ENCODE measurements around the gene RAP2A. TPM values are rescaled to one million over a fixed set of nuclear protein-coding genes. Genes with fewer than 3 reads are reported as not detected.

Gene RAP2A
- 31.3 TPM for polyA plus RNA-seq (2013, experiment 1 of 4)
- polyA plus RNA-seq (2013, experiment 2 of 4), result 27.3 TPM
- 23.7 TPM for polyA plus RNA-seq (2013, experiment 3 of 4)
- 24.5 TPM for polyA plus RNA-seq (2013, experiment 4 of 4)

DNA sequence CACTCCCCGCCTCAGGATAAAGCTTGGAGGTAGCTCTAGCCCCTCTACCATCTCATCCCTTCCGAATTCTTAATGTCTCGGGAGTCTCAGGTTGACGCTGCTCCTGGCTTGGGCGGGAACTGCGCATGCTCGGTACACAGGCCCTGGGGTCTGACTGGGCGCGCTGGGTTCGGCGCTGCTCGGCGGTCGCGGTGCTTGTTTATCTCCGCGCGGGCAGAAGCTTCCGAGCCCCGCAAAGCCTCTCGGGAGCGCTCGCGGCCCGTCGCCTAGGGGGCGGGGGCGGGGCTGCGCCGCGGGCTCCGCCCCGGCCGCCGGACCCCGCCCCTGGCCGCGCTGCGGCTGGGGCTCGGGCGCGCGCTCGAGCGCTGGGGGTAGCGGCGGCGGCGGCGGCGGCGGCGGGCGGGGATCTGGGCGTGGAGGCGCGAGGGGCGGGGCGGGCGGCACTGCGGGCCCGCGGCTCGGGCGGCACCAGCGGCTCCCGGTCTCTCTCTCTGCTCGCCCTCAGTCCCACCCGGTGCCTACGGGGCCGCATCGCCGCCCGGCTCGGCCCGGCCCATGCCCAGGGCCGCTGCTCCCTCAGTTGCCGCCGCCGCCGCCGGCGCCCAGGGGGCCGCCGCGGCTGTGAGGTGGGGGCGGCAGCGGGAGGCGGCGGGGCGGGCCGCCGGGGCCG lies at the start of gene RAP2A:
RAP2A (plus strand) TSS at position 443 of the 670 bp plus-strand sequence. CDS start 302 bp downstream, outside the sequence.
- Histone ChIP-seq H3K4me3 (ENCODE audit: insufficient read depth, low read depth, low read length) (peak within 1 kb of the TSS; percentile 73), H3K4me1 (ENCODE audit: control insufficient read depth, insufficient read depth, low read length) (no peaks in the 10 kb centered on the region), H3K36me3 (ENCODE audit: control insufficient read depth, insufficient read depth, low read length) (no peaks in the 10 kb centered on the region), H3K27ac (ENCODE audit: insufficient read depth, low read depth, low read length, poor library complexity, severe bottlenecking) (peak within 1 kb of the TSS; percentile 98), H3K9me3 (ENCODE audit: control insufficient read depth, low read length) (no peaks in the 10 kb centered on the region), H3K27me3 (ENCODE audit: control insufficient read depth, insufficient read depth, low read length, poor library complexity, severe bottlenecking) (no peaks in the 10 kb centered on the region)
- WGBS, 2 experiments, result 0% methylated on average over 94 of the region's 94 CpGs

GRCh38 chr13:97384371-97384770 lies 49.6 kb upstream of the RAP2A start:
- 83% methylated on average over 2 of the region's 2 CpGs; no CpG with 5 or more reads in 1 of the 2 experiments for WGBS, 2 experiments
- Histone ChIP-seq H3K27ac (ENCODE audit: insufficient read depth, low read depth, low read length, poor library complexity, severe bottlenecking) (no peak overlapping the region), H3K4me1 (ENCODE audit: control insufficient read depth, insufficient read depth, low read length) (no peaks in the 10 kb centered on the region), H3K27me3 (ENCODE audit: control insufficient read depth, insufficient read depth, low read length, poor library complexity, severe bottlenecking) (no peaks in the 10 kb centered on the region), H3K9me3 (ENCODE audit: control insufficient read depth, low read length) (no peaks in the 10 kb centered on the region), H3K36me3 (ENCODE audit: control insufficient read depth, insufficient read depth, low read length) (no peaks in the 10 kb centered on the region), H3K4me3 (ENCODE audit: insufficient read depth, low read depth, low read length) (no peak overlapping the region)

DNA sequence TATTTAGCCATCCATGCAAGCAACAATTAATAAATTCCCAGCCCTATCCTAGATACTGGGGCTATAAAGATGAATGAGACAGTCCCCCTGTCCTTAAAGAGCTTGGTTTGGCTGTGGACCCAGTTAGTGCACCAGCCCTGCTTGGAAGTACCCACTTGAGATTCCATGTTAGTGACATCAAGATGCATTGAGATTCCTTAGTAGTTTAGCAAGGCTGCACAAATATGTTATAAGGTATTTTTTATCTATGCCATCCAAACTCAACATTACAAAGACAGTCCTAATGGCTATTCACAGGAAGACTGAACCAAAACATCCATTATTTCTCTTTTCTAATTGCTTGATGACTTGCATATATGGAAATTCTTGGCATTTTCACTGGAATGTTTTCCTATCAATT lies 48.8 kb upstream of the RAP2A start:
- Histone ChIP-seq H3K27ac (ENCODE audit: insufficient read depth, low read depth, low read length, poor library complexity, severe bottlenecking) (no peak overlapping the region), H3K4me1 (ENCODE audit: control insufficient read depth, insufficient read depth, low read length) (no peaks in the 10 kb centered on the region), H3K9me3 (ENCODE audit: control insufficient read depth, low read length) (no peaks in the 10 kb centered on the region), H3K4me3 (ENCODE audit: insufficient read depth, low read depth, low read length) (no peak overlapping the region), H3K36me3 (ENCODE audit: control insufficient read depth, insufficient read depth, low read length) (no peaks in the 10 kb centered on the region), H3K27me3 (ENCODE audit: control insufficient read depth, insufficient read depth, low read length, poor library complexity, severe bottlenecking) (no peaks in the 10 kb centered on the region)

DNA sequence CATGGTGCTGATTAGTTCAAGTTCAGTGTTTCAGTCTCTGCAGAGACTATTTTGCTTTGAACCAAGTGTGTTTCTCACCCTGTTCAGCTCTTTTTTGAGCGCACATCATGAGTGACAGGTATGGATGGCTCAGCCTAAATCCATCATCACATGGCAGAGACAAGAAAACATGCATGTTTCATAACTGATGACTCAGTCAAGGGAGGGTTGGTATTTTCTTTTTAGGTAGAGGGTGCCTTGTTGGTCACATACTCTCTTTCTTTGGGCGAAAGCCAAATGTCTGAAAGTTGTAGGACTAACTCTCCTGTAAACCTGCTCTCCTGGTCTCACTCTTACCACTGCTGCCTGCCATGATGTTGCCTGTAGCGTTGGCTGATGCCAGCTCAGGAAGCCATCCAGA lies 48.1 kb upstream of the RAP2A start:
- Histone ChIP-seq H3K4me1 (ENCODE audit: control insufficient read depth, insufficient read depth, low read length) (no peaks in the 10 kb centered on the region), H3K4me3 (ENCODE audit: insufficient read depth, low read depth, low read length) (no peak overlapping the region), H3K9me3 (ENCODE audit: control insufficient read depth, low read length) (no peaks in the 10 kb centered on the region), H3K36me3 (ENCODE audit: control insufficient read depth, insufficient read depth, low read length) (no peaks in the 10 kb centered on the region), H3K27ac (ENCODE audit: insufficient read depth, low read depth, low read length, poor library complexity, severe bottlenecking) (no peak overlapping the region), H3K27me3 (ENCODE audit: control insufficient read depth, insufficient read depth, low read length, poor library complexity, severe bottlenecking) (no peaks in the 10 kb centered on the region)
- WGBS, 2 experiments, result 85 to 96% methylated on average over 3 of the region's 3 CpGs

GRCh38 chr13:97386801-97387484 lies 47.0 kb upstream of the RAP2A start:
- WGBS, 2 experiments, result 94 to 96% methylated on average over 4 of the region's 4 CpGs
- Histone ChIP-seq H3K4me1 (ENCODE audit: control insufficient read depth, insufficient read depth, low read length) (no peaks in the 10 kb centered on the region), H3K9me3 (ENCODE audit: control insufficient read depth, low read length) (no peaks in the 10 kb centered on the region), H3K4me3 (ENCODE audit: insufficient read depth, low read depth, low read length) (no peak overlapping the region), H3K27ac (ENCODE audit: insufficient read depth, low read depth, low read length, poor library complexity, severe bottlenecking) (no peak overlapping the region), H3K36me3 (ENCODE audit: control insufficient read depth, insufficient read depth, low read length) (no peaks in the 10 kb centered on the region), H3K27me3 (ENCODE audit: control insufficient read depth, insufficient read depth, low read length, poor library complexity, severe bottlenecking) (no peaks in the 10 kb centered on the region)

GRCh38 chr13:97387485-97387839 lies 46.5 kb upstream of the RAP2A start:
- Histone ChIP-seq H3K9me3 (ENCODE audit: control insufficient read depth, low read length) (no peaks in the 10 kb centered on the region), H3K4me3 (ENCODE audit: insufficient read depth, low read depth, low read length) (no peak overlapping the region), H3K36me3 (ENCODE audit: control insufficient read depth, insufficient read depth, low read length) (no peaks in the 10 kb centered on the region), H3K27me3 (ENCODE audit: control insufficient read depth, insufficient read depth, low read length, poor library complexity, severe bottlenecking) (no peaks in the 10 kb centered on the region), H3K27ac (ENCODE audit: insufficient read depth, low read depth, low read length, poor library complexity, severe bottlenecking) (no peak overlapping the region), H3K4me1 (ENCODE audit: control insufficient read depth, insufficient read depth, low read length) (no peaks in the 10 kb centered on the region)
- 93% methylated on average over 5 of the region's 5 CpGs for WGBS, 2 experiments

DNA sequence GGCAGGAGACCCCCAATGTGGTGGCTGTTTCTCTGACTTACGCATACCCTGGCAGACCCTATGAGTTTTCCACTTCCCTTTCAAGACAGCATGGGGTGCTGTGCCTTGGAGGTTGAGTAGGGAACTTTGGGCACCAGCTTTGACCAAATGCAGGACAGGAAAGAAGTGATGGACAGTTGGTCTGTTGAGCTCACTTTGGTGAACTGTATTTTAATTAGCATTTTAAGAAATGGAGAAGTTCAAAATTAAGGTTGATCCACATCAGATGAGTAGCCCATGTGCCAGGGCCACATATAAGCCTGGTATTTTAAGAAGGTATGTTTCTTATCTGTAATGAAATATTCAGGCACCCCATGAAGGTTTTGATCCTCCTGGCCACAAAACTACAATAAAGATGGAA lies 46.1 kb upstream of the RAP2A start:
- H3K4me1 ChIP-seq (ENCODE audit: control insufficient read depth, insufficient read depth, low read length), result no peaks in the 10 kb centered on the region
- 84 to 95% methylated on average over 1 of the region's 1 CpG for WGBS, 2 experiments
- H3K9me3 ChIP-seq (ENCODE audit: control insufficient read depth, low read length), result no peaks in the 10 kb centered on the region
- no peak overlapping the region for H3K27ac ChIP-seq (ENCODE audit: insufficient read depth, low read depth, low read length, poor library complexity, severe bottlenecking)
- no peaks in the 10 kb centered on the region for H3K27me3 ChIP-seq (ENCODE audit: control insufficient read depth, insufficient read depth, low read length, poor library complexity, severe bottlenecking)
- H3K4me3 ChIP-seq (ENCODE audit: insufficient read depth, low read depth, low read length), result no peak overlapping the region
- H3K36me3 ChIP-seq (ENCODE audit: control insufficient read depth, insufficient read depth, low read length), result no peaks in the 10 kb centered on the region

DNA sequence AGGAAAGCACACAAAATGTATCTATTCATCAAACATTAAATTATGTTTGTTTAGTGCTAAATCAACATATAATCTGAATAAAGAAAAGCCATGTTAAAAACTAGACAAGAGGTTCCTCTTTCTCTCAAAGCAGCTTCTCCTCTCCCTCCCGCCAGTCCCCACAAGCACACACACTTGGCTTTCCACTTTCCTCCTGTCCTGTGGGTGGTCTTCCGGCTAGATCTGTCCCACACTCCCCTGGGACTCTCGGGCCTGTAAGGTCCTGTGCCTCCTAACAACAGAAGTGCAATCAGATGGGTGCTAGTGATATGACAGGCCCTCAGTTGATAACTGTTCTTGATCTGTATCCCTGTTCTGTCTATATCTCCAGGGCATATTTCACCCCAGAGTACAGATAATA lies 45.6 kb upstream of the RAP2A start:
- Histone ChIP-seq H3K9me3 (ENCODE audit: control insufficient read depth, low read length) (no peaks in the 10 kb centered on the region), H3K27me3 (ENCODE audit: control insufficient read depth, insufficient read depth, low read length, poor library complexity, severe bottlenecking) (no peaks in the 10 kb centered on the region), H3K27ac (ENCODE audit: insufficient read depth, low read depth, low read length, poor library complexity, severe bottlenecking) (no peak overlapping the region), H3K36me3 (ENCODE audit: control insufficient read depth, insufficient read depth, low read length) (no peaks in the 10 kb centered on the region), H3K4me1 (ENCODE audit: control insufficient read depth, insufficient read depth, low read length) (no peaks in the 10 kb centered on the region), H3K4me3 (ENCODE audit: insufficient read depth, low read depth, low read length) (no peak overlapping the region)
- 98% methylated on average over 3 of the region's 3 CpGs for WGBS, 2 experiments

GRCh38 chr13:97390941-97391600 lies 42.9 kb upstream of the RAP2A start:
- 94 to 98% methylated on average over 2 to 3 of the region's 3 CpGs for WGBS, 2 experiments

DNA sequence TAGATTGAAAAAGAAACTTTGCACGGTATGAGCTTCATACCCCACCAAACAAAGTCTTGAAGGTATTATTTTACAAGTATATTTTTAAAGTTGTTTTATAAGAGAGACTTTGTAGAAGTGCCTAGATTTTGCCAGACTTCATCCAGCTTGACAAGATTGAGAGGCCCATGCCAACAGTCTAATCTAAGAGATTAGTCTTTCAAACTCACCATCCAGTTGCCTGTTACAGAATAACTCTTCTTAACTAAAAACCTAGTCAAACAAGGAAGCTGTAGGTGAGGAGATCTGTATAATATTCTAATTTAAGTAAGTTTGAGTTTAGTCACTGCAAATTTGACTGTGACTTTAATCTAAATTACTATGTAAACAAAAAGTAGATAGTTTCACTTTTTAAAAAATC lies 41.9 kb upstream of the RAP2A start:
- Histone ChIP-seq H3K27ac (ENCODE audit: insufficient read depth, low read depth, low read length, poor library complexity, severe bottlenecking) (no peak overlapping the region), H3K36me3 (ENCODE audit: control insufficient read depth, insufficient read depth, low read length) (no peaks in the 10 kb centered on the region), H3K27me3 (ENCODE audit: control insufficient read depth, insufficient read depth, low read length, poor library complexity, severe bottlenecking) (no peaks in the 10 kb centered on the region), H3K4me1 (ENCODE audit: control insufficient read depth, insufficient read depth, low read length) (no peaks in the 10 kb centered on the region), H3K4me3 (ENCODE audit: insufficient read depth, low read depth, low read length) (no peak overlapping the region), H3K9me3 (ENCODE audit: control insufficient read depth, low read length) (no peaks in the 10 kb centered on the region)
- no CpG with 5 or more reads among the region's 1 CpG for WGBS, 2 experiments

More at GRCh38 chr13:97390941-97391600, 42.9 kb upstream of the RAP2A start:
- Histone ChIP-seq H3K36me3 (ENCODE audit: control insufficient read depth, insufficient read depth, low read length) (no peaks in the 10 kb centered on the region), H3K27me3 (ENCODE audit: control insufficient read depth, insufficient read depth, low read length, poor library complexity, severe bottlenecking) (no peaks in the 10 kb centered on the region), H3K9me3 (ENCODE audit: control insufficient read depth, low read length) (no peaks in the 10 kb centered on the region), H3K4me3 (ENCODE audit: insufficient read depth, low read depth, low read length) (no peak overlapping the region), H3K4me1 (ENCODE audit: control insufficient read depth, insufficient read depth, low read length) (no peaks in the 10 kb centered on the region), H3K27ac (ENCODE audit: insufficient read depth, low read depth, low read length, poor library complexity, severe bottlenecking) (no peak overlapping the region)

Data from ectodermal cell (in vitro differentiated cells).